Measurements from ENCODE around the gene ENGASE. TPM values are rescaled to one million over a fixed set of nuclear protein-coding genes. Genes with fewer than 3 reads are reported as not detected.

ENGASE gene
- total RNA-seq, 4 donors from 2014 or later: 57.6 to 336 (median 223) TPM

DNA sequence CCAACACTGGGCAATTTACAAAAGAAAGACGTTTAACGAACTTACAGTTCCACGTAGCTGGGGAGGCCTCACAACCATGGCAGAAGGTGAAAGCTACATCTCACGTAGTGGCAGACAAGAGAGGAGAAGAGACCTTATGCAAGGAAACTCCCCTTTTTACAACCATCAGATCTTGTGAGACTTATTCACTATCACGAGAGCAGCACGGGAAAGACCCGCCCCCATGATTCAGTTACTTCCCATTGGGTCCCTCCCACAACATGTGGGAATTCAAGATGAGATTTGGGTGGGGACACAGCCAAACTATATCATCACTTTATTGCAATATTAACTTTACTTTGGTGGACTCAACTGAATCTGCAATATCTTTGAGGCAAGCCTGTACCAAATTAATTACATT lies 11.9 kb upstream of the ENGASE start:
- Histone ChIP-seq H3K4me1 (no peaks in the 10 kb centered on the region), H3K36me3 (no peaks in the 10 kb centered on the region), H3K4me3 (no peak overlapping the region), H3K27ac (no peak overlapping the region), H3K27me3 (no peaks in the 10 kb centered on the region), H3K9me3 (no peaks in the 10 kb centered on the region)
- no peak for TF ChIP-seq POLR2A (IDR thresholded peaks at IDR 0.05)
- TF ChIP-seq, protein P1, sequence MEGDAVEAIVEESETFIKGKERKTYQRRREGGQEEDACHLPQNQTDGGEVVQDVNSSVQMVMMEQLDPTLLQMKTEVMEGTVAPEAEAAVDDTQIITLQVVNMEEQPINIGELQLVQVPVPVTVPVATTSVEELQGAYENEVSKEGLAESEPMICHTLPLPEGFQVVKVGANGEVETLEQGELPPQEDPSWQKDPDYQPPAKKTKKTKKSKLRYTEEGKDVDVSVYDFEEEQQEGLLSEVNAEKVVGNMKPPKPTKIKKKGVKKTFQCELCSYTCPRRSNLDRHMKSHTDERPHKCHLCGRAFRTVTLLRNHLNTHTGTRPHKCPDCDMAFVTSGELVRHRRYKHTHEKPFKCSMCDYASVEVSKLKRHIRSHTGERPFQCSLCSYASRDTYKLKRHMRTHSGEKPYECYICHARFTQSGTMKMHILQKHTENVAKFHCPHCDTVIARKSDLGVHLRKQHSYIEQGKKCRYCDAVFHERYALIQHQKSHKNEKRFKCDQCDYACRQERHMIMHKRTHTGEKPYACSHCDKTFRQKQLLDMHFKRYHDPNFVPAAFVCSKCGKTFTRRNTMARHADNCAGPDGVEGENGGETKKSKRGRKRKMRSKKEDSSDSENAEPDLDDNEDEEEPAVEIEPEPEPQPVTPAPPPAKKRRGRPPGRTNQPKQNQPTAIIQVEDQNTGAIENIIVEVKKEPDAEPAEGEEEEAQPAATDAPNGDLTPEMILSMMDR (IDR thresholded peaks at IDR 0.05): no peak
- no peak for DNase-seq

DNA sequence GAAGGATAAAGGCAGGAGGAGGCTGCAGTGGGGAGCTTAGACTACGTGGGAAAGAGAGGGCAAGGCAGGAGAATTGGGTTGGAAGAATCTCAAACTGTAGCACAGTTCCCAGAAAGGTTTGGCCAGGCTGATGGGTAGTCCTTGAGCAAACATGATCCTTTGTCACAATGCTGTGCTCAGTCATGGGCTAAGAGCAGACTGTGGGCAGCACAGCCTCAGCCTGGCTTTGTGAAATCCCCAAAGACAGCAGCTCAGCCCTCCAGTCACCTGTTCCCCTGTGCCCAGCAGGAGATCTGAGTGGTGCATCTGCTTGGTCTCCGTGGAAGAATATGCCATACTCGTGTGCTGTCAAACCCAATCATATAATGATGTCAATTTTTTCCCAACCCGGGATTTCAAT lies 10.6 kb upstream of the ENGASE start:
- Histone ChIP-seq H3K27ac (no peak overlapping the region), H3K9me3 (no peaks in the 10 kb centered on the region), H3K4me3 (no peak overlapping the region), H3K36me3 (no peaks in the 10 kb centered on the region), H3K4me1 (no peaks in the 10 kb centered on the region), H3K27me3 (no peaks in the 10 kb centered on the region)
- peak in 1 of 3 donors; percentile 6 for DNase-seq
- TF ChIP-seq POLR2A (IDR thresholded peaks at IDR 0.05): no peak

DNA sequence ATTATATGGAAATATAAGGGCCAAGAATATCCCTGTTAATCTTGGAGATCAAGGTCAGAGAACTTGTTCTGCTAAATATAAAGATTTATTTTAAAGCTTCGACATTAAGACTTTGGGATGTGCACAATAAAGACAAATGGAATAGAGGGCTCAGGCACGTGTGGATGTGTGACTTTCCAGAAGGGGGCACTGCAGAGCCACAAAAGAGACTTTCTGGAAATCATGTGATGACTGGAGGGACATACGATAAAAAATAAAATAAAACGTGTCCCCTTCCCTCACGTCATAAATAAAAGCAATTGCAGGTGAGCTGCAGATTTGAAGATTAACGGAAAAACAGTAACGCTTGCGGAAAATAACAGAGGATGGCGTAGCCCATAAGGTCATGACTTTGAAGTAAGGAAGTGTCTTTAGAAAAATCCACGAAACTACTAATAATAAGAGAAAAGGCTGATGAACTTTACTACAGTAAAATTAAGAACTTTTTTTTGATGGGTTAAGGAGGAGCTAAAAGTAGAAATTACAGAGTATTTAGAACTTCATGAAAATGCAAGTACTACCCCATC lies 9.4 kb upstream of the ENGASE start:
- Histone ChIP-seq H3K36me3 (no peaks in the 10 kb centered on the region), H3K4me3 (peak overlapping the region in 1 of 4 donors; percentile 0), H3K27me3 (no peaks in the 10 kb centered on the region), H3K4me1 (no peaks in the 10 kb centered on the region), H3K27ac (no peak overlapping the region), H3K9me3 (no peaks in the 10 kb centered on the region)
- TF ChIP-seq, protein P1 (IDR thresholded peaks at IDR 0.05): peak; percentile 17 to 93 (median 83)
- no peak for TF ChIP-seq POLR2A (IDR thresholded peaks at IDR 0.05)
- peak in 2 of 3 donors; percentile 51 to 89 for DNase-seq

DNA sequence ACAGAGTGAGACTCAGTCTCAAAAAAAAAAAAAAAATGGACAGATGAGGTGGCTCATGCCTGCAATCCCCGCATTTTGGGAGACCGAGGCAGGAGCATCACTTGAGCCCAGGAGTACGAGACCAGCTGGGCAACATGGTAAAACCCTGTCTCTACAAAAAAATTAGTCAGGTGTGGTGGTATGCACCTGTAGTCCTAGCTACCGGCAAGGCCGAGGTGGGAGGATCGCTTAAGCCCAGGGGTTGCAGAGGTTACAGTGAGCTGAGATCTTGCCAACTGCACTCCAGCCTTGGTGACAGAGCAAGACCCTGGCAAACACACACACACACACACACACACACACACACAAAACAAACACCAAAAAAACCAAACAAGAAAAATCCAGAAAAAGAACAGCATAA lies 7.7 kb upstream of the ENGASE start:
- Histone ChIP-seq H3K36me3 (no peaks in the 10 kb centered on the region), H3K4me1 (no peaks in the 10 kb centered on the region), H3K27me3 (no peaks in the 10 kb centered on the region), H3K27ac (no peak overlapping the region), H3K4me3 (no peak overlapping the region), H3K9me3 (no peaks in the 10 kb centered on the region)
- TF ChIP-seq POLR2A (IDR thresholded peaks at IDR 0.05): no peak
- TF ChIP-seq, protein P1 (IDR thresholded peaks at IDR 0.05): no peak
- DNase-seq: peak in 2 of 3 donors; percentile 31 to 34

DNA sequence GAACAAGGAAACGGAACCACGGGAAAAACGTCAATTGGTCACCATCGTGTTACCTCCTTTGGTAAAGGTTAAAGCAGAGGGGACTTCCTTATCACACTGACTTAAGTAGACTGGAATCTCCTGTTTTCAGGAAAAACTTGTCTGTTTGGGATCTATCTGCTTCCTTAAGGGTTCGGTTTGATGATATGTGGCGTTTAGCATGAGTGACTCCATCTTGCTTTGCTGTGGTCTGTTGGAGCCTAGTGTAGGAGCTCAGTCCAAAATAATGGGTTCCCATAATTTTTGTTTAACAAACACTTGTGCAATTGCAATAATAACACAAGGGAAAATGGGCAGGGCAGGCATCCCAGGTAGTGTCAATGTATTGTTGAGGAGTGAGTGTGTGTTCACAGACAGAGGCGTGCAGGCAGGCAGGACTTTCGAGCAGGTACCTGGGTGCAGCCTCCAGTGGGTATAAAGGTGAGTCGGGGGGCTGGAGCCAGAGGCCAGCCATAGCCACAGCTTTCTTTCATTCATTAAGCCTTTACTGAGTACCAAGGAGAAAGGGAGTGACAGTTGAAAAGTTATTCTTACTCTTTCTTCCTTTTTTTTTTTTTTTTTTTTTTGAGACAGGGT lies 4.3 kb upstream of the ENGASE start:
- no peak overlapping the region for H3K4me3 ChIP-seq
- no peaks in the 10 kb centered on the region for H3K36me3 ChIP-seq
- peaks cover 0 to 16% (median 6%) of the 10 kb centered on the region in 4 donors for H3K4me1 ChIP-seq
- H3K27ac ChIP-seq: no peak overlapping the region
- no peaks in the 10 kb centered on the region for H3K9me3 ChIP-seq
- DNase-seq: peak in 1 of 3 donors; percentile 11
- TF ChIP-seq, protein P1 (IDR thresholded peaks at IDR 0.05): no peak
- no peak for TF ChIP-seq POLR2A (IDR thresholded peaks at IDR 0.05)
- H3K27me3 ChIP-seq: no peaks in the 10 kb centered on the region

DNA sequence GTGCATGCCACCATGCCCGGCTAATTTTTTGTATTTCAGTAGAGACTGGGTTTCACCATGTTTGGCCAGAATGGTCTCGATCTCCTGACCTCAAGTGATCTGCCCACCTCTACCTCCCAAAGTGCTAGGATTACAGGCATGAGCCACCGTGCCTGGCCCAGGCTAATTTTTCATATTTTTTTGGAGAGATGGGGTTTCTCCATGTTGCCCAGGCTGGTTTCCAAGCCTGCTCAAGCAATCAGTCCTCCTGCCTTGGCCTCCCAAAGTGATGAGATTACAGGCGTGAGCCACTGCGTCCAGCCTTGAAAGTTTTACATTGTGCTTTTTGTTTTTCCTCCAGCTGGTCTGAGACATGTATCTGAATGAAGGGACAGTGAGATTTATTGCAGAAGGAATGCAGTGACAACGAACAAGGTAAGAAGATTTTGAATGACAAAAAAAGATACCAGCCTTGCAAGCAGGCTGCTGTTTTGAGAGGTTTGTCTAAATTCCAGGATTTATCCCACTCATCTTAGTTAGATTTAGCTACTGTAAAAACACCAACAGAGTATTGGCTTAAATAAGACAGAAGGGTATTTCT lies 3.4 kb upstream of the ENGASE start:
- TF ChIP-seq, protein P1 (IDR thresholded peaks at IDR 0.05): no peak
- no peak for TF ChIP-seq POLR2A (IDR thresholded peaks at IDR 0.05)
- Histone ChIP-seq H3K4me3 (no peak overlapping the region), H3K27me3 (no peaks in the 10 kb centered on the region), H3K27ac (no peak overlapping the region), H3K4me1 (peaks cover 0 to 25% (median 10%) of the 10 kb centered on the region in 4 donors), H3K9me3 (no peaks in the 10 kb centered on the region), H3K36me3 (no peaks in the 10 kb centered on the region)
- DNase-seq: no peak

Data from Peyer's patch (tissue), 4 donors.